GM18909 (cell line): Measurements from ENCODE around the gene POLDIP3.
"Not testable (repeated sequence)": the region's sequence is repeated elsewhere in the genome, so short reads cannot be mapped to it uniquely, and the experiment has no call there.

ENCODE experiments used
- ATAC-seq: cut with Tn5 transposase; IDR thresholded peaks from one replicate; pipeline ENCODE4 v1.9.1; 2021; ENCODE audit warnings: mild to moderate bottlenecking; ENCODE audit not compliant: unreplicated experiment, poor library complexity

Gene POLDIP3

DNA sequence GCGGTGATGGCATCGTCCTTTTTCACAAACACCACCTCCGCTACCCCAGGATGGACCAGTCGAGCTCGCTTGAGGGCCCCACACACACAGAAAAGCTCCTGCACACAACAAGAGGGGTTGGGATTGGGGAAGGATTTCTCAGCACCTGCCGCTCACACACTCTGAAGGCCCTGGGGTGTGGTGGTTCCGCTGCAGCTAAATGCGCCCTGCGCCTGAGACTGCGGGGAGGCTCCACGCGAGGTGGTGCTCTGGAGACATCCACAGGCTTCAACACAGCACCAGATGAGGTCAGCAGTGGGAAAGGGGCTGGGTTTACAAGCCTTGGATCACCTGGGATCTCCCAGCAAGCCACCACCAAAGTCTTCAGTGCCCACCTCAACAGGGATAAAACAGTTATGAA is 22.7 kb downstream of the POLDIP3 start:
- ATAC-seq, result no peak

DNA sequence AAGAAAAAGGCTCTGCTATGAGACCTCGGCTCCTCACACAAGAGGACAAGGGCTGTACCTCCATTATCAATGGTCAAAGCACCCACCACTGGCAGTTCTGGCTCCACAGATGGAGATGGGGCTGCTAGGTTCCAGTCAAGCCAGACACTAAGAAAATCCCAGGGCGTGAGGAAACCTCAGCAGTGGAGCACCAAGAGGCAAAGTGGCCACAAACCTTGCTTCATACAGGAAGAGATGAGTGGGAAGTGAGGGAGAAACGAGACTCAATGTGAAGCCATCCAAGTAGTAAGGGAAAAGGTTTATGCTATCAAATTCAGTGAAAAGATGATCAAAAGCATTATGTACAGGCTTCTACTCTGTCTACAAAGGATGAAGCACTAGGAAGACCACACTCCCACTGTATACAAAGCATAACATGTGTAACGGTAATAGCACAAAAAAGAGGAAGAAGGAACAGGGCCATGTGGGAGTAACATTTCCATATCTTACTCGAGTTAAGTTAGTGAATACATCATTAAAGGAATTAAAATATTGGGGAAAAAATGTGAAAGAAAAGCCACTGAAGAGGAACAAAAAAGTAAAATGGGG is 27.0 kb downstream of the POLDIP3 start:
- no peak for ATAC-seq

DNA sequence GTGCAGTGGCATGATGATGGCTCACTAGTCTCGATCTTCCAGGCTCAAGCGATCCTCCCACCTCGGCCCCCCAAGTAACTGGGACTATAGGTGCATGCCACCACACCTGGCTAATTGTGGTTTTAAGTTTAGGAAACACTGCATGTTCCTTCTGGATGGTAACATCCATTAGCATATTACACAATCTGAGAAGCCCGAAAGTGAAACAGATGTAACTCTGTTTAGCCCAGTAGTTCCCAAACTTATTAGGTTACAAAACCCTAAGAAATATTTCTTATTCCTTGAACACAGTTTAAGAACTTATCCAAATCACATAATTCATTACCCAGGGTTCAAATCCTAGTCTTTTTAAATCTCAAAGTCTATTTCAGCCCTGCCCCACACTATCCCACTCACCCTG is 28.3 kb downstream of the POLDIP3 start:
- no peak for ATAC-seq

DNA sequence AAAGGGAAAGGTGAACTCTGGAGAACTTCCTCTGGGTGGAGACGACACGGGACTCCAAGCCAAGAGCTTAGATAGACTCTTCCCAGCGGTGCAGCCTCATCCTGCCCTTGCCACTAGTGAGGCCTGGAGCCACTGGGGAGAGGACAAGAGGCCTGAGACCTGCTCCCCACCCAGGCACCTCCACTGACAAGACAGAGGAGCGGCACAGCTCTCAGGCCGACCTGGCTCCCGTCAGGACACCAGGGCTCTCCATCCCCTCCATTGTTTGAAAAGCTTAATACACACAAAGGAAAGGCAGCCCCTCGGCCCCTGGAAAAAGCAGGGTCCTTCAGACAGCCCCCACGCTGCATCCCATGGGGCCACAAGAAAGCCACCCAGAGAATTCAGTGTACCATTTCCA is 29.6 kb downstream of the POLDIP3 start:
- ATAC-seq, result no peak

DNA sequence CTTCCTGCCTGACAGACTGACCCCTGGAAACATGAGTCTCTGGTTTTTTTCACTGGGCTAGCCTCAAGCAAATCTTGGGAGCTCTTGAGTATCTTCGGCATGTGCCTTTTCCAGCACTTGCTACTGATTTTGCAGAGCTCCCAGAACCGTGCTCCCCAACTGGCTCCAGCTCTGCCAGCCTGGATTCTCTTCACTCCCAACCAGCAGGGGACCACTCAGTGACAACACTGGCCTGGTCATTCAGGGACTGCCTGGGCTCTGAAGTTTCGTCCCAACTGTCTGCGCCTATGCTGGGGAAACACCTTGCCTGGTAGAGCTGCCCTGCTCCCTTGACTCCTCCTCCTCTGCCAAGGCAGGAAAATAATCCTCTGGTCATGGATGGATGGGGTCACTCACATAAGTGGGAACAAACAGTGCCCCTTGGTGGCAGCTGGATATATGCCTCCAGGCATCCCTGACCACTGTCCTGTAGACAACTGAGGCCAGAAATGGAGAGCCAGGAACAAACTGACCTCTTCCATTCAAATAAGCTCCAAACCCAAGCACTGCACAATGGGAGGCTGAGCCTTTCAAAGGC is 30.2 kb downstream of the POLDIP3 start:
- no peak for ATAC-seq

DNA sequence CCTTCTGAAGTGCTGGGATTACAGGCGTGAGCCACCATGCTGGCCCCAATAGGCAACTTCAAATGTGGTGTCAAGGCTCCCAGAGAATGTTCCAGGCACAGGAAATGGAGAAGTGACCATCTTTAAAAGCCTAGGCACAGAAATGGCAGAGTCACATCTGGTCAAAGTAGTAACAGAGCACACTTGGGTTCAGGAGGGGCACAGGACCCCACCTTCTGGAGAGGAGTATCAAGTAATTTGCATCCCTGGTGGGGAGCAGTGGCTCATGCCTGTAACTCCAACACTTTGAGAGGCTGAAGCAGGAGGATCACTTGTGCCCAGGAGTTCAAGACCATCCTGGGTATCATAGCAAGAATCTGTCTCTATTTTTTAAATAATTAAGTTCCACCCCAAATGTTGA is 31.7 kb downstream of the POLDIP3 start:
- ATAC-seq, result no peak

DNA sequence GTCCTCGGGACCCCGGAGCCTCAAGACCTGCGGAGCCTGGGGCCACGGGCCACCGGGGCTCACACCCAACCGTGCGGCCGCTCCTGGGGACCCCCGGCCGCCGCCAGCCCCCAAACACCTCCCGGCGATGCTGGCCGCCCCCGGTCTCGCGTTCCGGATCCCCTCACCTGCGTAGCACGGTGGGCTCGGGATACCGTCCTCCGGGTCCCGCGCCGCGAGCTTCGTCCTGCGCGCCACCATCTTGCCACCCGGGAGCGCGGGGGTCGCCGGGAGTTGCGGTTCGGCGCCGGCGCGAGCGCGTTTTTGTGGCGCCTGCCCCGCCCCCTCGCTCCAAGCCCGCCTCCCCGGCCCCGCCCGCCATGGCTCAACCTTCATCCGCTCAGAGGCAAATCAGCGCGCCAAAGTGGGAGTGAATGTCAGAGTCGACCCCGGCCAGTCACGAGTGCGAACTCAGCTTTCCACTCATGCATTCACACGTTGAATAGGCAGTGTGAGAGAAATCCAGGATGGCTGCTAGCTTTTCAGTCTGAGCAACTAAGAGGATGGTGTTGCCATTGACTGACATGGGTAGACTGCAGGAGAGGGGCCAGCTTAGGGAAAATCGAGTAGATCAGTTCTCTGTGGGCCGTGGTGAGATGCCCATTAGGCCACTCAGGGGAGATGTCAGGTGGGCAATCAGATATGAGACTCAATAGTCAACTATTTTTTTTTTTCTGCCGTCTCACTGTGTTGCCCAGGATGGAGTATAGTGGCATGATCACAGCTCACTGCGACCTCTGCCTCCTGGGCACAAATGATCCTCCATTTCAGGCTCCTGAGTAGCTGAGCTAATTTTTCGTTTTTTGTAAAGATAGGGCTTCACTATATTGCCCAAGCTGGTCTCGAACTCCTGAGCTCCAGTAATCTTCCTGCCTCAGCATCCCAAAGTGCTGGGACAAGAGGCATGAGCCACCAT is 32.6 kb downstream of the POLDIP3 start:
- ATAC-seq, result peak; percentile 77

DNA sequence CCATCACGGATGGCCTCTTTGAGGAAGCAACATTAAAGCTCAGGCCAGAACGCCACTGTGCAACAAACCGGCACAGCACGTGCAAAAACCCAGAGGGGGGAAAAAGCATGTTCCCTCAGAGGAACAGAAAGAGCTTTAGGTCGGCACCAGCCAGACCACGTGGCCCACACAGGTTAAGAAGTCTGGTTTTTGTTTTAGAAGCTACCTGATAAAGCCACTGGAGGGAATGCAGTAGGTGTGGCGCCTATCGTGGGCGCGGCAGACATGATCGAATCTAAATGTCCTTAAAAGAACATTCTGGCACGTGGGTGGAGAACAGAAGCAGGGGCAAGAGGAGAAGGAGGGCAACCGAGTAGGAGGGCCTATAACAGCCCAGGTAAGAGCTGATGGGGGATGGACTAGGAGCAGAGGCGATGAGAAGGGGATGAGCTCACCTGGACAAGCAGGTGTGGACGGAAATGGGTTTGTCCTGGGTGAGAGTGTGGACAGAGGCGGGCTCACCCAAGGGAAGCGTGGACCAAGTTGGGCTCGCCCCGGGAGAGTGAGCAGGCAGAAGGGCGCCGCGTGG is 33.4 kb downstream of the POLDIP3 start:
- not testable (repeated sequence) for ATAC-seq

DNA sequence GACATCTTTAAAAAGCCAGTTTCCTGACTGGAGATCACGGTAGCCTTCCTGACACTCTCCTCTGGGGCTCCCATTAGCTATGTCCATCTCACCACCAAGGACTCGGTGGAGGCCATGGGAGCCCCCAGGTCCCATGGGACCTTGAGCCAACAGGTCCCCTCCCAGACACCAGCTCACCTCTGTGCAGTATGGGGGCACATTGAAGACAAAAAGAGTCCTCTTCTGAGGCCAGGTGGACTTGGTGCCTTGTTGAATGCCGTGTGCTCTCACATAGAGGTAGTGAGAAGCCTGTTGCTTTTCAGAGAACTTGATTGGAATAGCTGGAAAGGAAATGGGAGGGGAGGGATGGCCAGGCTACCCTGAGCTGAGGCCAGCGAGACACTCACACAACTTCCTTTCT is 34.6 kb downstream of the POLDIP3 start:
- not testable (repeated sequence) for ATAC-seq

DNA sequence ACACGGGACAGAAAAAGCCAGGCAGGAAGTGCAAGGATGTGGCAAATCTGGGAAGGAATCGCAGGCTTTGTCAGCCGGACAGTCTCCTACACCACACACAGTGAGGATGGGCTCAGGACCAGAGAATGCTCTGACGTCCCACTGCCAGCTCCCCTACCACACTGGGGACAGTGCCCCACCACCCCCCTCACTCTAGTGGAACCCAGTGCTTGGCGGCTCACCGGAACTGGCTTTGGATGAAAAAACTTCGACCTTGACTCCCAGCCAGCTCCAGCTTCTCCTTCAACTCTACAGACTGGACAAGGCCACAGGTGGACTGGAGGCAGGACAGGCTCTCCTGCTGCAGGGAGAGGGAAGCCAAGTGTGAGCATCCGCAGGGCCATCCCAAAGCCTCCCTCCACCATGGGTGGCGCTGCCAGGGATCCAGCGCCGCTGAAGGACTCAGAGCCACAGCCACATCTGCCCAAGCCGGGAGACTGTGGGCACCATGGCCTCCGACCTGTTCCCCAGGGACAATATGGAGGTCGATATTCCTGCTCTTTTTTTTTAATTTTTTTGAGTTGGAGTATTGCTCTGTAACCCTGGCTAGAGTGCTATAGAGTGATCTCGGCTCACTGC is 37.0 kb downstream of the POLDIP3 start:
- ATAC-seq, result no peak

DNA sequence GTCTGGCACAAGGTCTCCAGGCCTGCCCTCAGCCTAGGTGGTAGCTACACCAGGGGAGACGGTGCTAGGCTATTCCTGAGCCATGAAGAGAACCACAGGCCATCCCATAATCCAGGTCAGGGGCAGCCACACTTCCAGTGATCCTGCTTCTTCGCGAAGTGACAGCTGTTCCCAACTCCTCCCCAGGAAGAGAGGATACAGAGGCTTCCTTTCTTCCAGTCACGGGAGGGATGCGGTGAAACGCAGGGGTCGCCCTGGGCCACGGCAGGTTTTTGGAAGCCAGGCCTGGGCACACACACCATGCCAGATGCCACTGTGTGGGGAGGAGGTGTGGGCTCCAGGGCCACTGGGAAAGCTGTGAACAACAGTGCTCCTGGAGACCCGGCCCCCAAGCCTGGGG is 37.5 kb downstream of the POLDIP3 start:
- not testable (repeated sequence) for ATAC-seq

DNA sequence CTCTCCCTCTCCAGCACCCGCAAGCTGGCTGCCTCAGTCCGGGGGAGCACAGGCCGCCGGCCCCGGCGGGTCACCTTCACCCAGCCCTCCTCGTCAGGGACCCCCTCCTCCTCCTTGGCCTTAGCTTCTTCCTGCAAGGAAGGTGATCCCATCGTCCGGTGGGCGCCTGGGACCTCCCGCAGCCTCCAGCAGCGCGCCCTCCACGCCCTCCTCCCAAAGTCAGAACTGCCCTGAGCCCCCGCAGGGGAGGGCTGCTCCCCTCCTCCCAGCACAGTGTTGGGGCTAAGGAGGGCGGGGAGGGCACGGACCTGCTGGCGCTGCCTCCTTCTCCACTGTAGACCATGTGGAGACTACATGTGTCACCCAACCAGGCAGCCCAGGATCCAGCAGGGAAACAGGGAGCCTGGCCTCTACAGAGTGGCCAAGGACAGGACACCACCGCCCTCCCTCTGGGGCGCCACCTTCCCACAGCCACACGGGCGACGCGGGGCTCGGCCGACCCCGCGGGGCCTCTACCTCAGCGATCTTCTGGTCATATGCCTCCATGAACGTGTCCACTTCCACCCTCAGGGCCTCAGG is 38.6 kb downstream of the POLDIP3 start:
- ATAC-seq, result not testable (repeated sequence)

DNA sequence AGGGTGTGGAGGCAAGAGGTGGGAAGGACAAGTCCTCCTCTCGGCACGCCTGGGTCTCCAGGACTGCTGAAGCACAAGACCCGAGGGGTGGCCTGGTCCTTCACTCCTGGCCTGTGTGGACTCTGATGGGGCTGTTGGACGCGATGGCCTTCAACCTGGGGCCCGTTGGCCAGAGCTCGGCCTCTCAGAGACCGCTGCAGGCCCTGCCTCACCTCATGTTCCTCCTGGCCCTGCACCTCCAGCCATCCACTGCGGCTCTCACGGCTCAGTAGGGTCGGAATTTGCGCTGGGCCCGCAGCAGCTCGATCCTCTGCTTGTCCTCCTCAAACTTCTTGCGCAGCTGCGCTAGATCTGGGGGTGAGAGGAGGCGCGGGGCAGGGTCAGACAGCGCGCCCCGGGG is 40.2 kb downstream of the POLDIP3 start:
- not testable (repeated sequence) for ATAC-seq

DNA sequence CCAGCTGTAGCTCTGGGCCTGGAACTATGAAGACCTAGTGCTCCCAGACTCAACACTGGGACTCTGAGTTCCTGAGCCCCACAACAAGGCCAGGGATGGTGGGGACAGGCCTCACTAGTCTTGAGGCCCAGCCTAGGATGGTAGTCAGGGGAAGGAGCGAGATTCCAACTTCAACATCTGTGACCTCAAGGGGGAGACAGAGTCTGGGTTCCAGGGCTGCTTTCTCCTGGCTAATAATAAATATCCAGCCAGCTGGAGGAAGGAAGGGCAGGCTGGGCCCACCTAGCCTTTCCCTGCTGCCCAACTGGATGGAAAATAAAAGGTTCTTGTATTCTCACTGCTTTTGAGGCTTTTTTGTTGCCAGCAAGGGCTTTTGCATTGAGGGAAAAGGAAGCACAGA is 40.6 kb downstream of the POLDIP3 start:
- ATAC-seq, result not testable (repeated sequence)

DNA sequence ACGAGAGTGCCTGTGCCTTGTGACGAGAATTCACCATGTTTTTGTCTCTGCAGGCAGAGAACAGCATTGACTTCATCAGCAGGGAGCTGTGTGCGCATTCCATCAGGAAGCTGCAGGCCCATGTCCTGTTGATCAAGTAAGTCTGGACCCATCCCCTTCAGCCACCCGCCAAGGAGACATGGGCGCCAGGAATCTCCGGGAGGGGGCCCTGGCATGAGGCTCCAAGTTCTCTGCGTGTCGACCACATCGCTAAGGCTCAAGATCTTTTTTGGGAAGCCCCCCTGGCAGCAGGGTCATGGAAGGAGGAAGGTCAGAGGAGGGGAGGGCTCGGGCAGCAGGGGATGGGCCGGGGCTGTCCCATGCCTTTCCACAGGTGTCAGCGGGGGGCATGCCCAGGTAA is 43.6 kb downstream of the POLDIP3 start:
- ATAC-seq, result not testable (repeated sequence)

DNA sequence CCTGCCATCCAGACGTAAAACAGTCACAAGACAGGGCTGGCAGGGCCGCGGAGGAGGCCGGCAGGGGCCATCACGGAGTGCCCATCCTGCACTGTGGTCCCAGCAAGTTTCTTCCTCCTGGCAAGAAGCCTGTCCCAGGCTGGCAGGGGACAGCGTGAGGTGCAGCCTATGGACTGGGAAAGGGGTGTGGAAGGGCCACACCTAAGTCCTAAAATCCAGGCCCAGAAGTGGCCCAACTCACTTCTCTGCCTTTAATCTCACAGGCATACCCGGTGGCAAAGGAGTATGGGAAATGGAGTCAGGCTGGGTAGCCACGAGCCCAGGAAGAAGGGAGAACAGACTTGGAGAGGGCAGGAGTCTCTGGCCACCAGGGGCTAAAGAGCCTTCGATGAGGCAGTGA is 44.1 kb downstream of the POLDIP3 start:
- ATAC-seq, result not testable (repeated sequence)

DNA sequence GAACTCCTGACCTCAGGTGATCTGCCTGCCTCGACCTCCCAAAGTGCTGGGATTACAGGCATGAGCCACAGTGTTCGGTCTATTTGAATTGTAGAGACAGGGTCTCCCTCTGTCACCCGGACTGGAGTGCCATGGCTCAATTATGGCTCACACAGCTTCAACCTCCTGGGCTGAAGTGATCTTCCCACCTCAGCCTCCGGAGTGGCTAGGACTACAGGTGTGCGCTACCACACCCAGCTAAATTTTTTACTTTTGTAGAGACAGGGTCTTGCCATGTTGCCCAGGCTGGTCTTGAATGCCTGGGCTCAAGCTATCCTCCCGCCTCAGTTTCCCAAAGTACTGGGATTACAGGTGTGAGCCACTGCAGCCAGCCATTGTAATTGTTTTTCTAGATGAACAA is 46.7 kb downstream of the POLDIP3 start:
- not testable (repeated sequence) for ATAC-seq

DNA sequence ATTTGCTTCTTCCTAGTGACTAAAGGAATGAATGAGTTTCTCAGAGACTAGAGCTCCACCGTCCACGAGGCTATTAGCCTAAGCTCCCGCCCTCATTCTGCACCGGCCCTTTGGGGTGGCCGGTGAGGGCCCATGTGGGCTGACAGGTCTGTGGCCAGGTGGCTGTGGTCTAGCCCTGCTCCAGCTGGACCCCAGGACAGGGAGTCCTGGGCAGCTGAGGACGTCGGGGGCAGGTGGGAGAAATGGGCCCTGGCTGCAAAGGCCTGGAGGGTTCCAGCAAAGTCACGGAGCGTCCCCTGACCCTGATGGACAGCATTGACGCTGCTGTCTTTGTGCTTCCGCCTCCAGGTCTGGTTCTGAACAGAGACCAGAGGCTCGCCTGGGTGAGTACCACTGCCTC is 48.7 kb downstream of the POLDIP3 start:
- ATAC-seq, result no peak

DNA sequence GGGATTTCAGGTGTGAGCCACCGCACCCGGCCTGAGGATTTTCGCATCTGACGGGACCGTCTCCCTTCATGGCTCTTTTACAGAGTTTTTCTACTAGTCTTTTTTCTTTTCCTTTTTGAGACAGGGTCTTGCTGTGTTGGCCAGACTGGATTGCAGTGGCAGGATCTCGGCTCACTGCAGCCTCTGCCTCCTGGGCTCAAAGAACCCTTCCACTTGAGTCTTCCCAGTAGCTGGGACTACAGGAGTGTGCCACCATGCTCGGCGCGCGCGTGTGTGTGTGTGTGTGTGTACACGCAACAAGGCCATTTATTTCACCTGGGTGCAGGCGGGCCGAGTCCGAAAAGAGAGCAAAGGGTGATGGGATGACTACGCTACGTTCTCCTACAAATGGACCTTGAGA is 50.0 kb downstream of the POLDIP3 start:
- ATAC-seq, result no peak

DNA sequence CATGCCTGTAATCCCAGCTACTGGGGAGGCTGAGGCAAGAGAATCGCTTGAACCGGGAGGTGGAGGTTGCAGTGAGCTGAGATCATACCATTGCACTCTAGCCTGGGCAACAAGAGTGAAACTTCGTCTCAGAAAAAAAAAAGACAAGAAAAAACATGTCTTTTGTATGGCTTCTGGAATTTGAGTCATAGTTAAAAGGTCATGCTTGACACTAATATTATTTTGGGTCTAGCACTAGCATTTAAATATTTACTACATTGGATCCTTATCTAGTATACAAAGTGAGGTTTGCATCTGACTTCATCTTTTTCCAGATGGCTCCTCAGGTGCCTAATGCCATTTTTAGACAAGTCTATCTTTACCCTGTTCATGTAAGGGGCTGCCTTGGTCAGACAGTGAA is 50.7 kb downstream of the POLDIP3 start:
- ATAC-seq, result not testable (repeated sequence)
